ENCODE measurements around the gene ITIH4. TPM values are rescaled to one million over a fixed set of nuclear protein-coding genes. Genes with fewer than 3 reads are reported as not detected.

Gene ITIH4
- total RNA-seq, 2 donors from 2014 or later, result 2.1 to 7.3 TPM

GRCh38 chr3:52827866-52828376, 2.6 kb downstream of the ITIH4 start:
- H3K9ac ChIP-seq (ENCODE audit: low read depth in 2 of 2, low read length in 2 of 2), result no peak overlapping the region
- no peak for TF ChIP-seq CTCF (IDR thresholded peaks at IDR 0.05)
- no peaks in the 10 kb centered on the region for H3K9me3 ChIP-seq
- no peaks in the 10 kb centered on the region for H3K27me3 ChIP-seq
- no peaks in the 10 kb centered on the region for H3K4me1 ChIP-seq
- H3K27ac ChIP-seq, result no peak overlapping the region
- no peak overlapping the region for H3K4me3 ChIP-seq
- intact Hi-C loops (cut with DNase I), result no loop called here
- H3K36me3 ChIP-seq, result no peaks in the 10 kb centered on the region
- DNase-seq, result no peak

- DNase-seq, result no peak
- no peak overlapping the region for H3K27ac ChIP-seq
- intact Hi-C loops (cut with DNase I), result no loop called here
- no peak overlapping the region for H3K4me3 ChIP-seq
- TF ChIP-seq CTCF (IDR thresholded peaks at IDR 0.05), result no peak
- H3K27me3 ChIP-seq, result no peaks in the 10 kb centered on the region
- H3K36me3 ChIP-seq, result no peaks in the 10 kb centered on the region
- no peaks in the 10 kb centered on the region for H3K4me1 ChIP-seq
- no peak overlapping the region for H3K9ac ChIP-seq (ENCODE audit: low read depth in 2 of 2, low read length in 2 of 2)
- no peaks in the 10 kb centered on the region for H3K9me3 ChIP-seq
Observed at GRCh38 chr3:52827441-52827840, 3.0 kb downstream of the ITIH4 start.

GRCh38 chr3:52824037-52824436, 6.4 kb downstream of the ITIH4 start:
- TF ChIP-seq CTCF (IDR thresholded peaks at IDR 0.05), result no peak
- Histone ChIP-seq H3K27ac (no peak overlapping the region), H3K36me3 (no peaks in the 10 kb centered on the region), H3K9ac (ENCODE audit: low read depth in 2 of 2, low read length in 2 of 2) (no peak overlapping the region), H3K4me3 (no peak overlapping the region), H3K27me3 (no peaks in the 10 kb centered on the region), H3K4me1 (no peaks in the 10 kb centered on the region), H3K9me3 (no peaks in the 10 kb centered on the region)
- intact Hi-C loops (cut with DNase I), result no loop called here
- DNase-seq, result no peak

GRCh38 chr3:52822363-52822762, 8.1 kb downstream of the ITIH4 start:
- Histone ChIP-seq H3K27ac (no peak overlapping the region), H3K9me3 (no peaks in the 10 kb centered on the region), H3K4me1 (no peaks in the 10 kb centered on the region), H3K36me3 (no peaks in the 10 kb centered on the region), H3K4me3 (no peak overlapping the region), H3K27me3 (no peaks in the 10 kb centered on the region), H3K9ac (ENCODE audit: low read depth in 2 of 2, low read length in 2 of 2) (no peak overlapping the region)
- no peak for DNase-seq
- intact Hi-C loops (cut with DNase I), result no loop called here
- no peak for TF ChIP-seq CTCF (IDR thresholded peaks at IDR 0.05)

- no peak for DNase-seq
- peak; percentile 53 for TF ChIP-seq CTCF (IDR thresholded peaks at IDR 0.05)
- H3K27ac ChIP-seq, result no peak overlapping the region
Observed at GRCh38 chr3:52820736-52821135, 9.7 kb downstream of the ITIH4 start.

More at GRCh38 chr3:52820736-52821135, 9.7 kb downstream of the ITIH4 start:
- intact Hi-C loops (cut with DNase I), result no loop called here
- H3K4me3 ChIP-seq, result no peak overlapping the region
- no peaks in the 10 kb centered on the region for H3K36me3 ChIP-seq
- H3K4me1 ChIP-seq, result no peaks in the 10 kb centered on the region
- no peak overlapping the region for H3K9ac ChIP-seq (ENCODE audit: low read depth in 2 of 2, low read length in 2 of 2)
- H3K27me3 ChIP-seq, result no peaks in the 10 kb centered on the region
- no peaks in the 10 kb centered on the region for H3K9me3 ChIP-seq
